Renal cortical epithelial cell (primary cell): Measurements from ENCODE around the gene MYEF2. TPM values are rescaled to one million over a fixed set of nuclear protein-coding genes. Genes with fewer than 3 reads are reported as not detected.

Experiments
- DNase-seq: peaks from one replicate; pipeline ENCODE4 v3.0.0-alpha.2; 2011; ENCODE audit warnings: low read depth
- total RNA-seq: library from RNA; depleted of rRNA; stranded (reverse); fragments of >200 nt; gene quantifications from 2 replicates; pipeline ENCODE4 v1.2.3, GENCODE V29; 2014

MYEF2 gene, protein sequence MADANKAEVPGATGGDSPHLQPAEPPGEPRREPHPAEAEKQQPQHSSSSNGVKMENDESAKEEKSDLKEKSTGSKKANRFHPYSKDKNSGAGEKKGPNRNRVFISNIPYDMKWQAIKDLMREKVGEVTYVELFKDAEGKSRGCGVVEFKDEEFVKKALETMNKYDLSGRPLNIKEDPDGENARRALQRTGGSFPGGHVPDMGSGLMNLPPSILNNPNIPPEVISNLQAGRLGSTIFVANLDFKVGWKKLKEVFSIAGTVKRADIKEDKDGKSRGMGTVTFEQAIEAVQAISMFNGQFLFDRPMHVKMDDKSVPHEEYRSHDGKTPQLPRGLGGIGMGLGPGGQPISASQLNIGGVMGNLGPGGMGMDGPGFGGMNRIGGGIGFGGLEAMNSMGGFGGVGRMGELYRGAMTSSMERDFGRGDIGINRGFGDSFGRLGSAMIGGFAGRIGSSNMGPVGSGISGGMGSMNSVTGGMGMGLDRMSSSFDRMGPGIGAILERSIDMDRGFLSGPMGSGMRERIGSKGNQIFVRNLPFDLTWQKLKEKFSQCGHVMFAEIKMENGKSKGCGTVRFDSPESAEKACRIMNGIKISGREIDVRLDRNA
- total RNA-seq, result 20.5 and 44.5 TPM in 2 replicates

DNA sequence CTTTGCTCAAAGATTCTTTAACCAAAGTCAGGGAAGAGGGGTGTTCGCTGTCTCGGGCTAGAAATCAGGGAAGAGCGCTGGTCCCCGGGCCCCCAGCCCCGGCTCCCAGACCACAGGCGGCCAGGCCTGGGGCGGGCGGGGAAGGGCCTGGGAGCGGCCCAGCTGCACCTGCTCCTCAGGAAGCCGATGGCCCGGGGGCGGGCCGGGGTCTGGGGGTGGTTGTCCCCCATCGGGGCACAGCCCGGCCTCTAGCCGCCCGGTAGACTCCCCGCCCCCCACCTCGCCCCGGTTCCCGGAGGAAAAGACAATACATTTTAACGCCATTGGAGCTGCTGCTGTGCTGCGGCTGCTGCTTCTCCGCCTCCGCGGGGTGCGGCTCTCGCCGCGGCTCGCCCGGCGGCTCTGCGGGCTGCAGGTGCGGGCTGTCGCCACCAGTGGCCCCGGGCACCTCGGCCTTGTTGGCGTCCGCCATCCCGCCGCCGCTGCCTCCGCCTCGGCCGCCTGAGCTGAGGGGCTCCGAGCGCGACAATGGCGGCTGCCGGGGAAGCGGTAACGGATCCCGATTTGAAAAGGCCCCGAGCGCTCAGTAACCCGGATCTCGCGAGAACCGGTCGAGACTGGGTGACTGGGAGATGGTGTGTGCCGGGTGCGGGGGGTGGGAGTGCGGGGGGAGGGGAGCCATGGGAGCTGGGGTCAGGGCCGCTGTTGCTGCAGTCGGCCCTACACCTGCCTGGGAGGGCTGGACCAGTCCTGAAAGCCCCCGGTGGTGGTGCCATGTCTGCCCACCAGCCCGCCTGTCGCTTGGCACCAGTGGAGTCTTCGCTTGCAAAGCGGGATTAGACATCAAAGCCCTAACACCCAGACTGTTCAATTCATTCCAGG lies at the start of gene MYEF2:
Gene MYEF2, minus strand, starts transcription at position 530 of the 882 bp plus-strand sequence. Its CDS starts 58 bp downstream, at position 472.
- peak; percentile 58 for DNase-seq

DNA sequence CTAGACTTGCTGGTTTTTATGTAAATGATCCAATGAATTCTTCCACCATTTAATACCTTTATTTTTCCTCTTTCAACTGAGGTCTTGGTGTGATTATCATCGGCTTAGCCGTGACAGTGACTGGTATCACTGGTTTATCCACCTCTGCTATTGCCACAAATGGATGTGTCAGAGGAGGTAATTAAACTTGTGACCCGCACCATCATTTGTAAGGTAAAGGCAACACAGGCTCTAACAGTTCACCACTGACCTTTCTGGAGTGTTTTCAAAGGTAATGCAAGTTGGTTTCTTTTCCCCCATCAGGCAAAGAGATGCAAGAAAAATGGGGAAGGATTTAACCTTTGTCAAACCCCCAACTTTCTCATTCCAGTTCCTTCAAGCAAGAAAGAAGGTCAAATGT lies 47.7 kb upstream of the MYEF2 start:
- DNase-seq, result no peak

DNA sequence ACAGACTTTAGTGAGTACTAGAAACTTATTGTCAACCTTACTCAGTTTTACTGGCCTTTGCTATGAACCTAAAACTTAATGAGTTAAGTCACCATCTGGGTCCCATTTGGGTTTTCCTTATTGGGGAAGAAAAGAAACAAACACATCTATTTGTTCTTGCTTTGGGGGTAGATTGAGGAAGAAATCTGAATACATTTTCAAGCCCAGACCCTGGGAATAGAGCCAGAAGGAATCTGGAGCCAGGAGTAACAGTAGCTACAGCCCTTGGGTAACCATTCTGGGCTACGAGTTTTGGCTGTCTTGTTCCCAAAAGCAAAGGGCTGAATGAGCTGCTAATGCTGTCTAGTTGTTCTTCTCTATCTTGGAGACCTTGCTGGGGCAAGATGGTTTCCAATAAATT lies 44.5 kb upstream of the MYEF2 start:
- DNase-seq, result peak; percentile 36

GRCh38 chr15:48221885-48222284 lies 43.8 kb upstream of the MYEF2 start:
- DNase-seq, result peak; percentile 87

GRCh38 chr15:48221261-48221660 lies 43.2 kb upstream of the MYEF2 start:
- peak; percentile 59 for DNase-seq

- DNase-seq, result peak; percentile 91
These were observed 27.9 kb upstream of the MYEF2 start, which contains the start of gene SLC12A1 for GRCh38 chr15:48205981-48206380. Gene SLC12A1 (plus strand): TSS chr15:48206302. CDS start chr15:48207720, 1,418 bp downstream.

GRCh38 chr15:48202068-48202467 lies 24.0 kb upstream of the MYEF2 start:
- no peak for DNase-seq

GRCh38 chr15:48191574-48192225 lies 13.6 kb upstream of the MYEF2 start, which contains the start of gene CTXN2:
Gene CTXN2 (plus strand): TSS chr15:48191665. CDS start chr15:48201301, 9,636 bp downstream.
- peak; percentile 36 for DNase-seq

GRCh38 chr15:48190932-48191573 lies 13.0 kb upstream of the MYEF2 start:
- DNase-seq, result peak; percentile 62

GRCh38 chr15:48186271-48186670 lies 8.2 kb upstream of the MYEF2 start:
- DNase-seq, result no peak

DNA sequence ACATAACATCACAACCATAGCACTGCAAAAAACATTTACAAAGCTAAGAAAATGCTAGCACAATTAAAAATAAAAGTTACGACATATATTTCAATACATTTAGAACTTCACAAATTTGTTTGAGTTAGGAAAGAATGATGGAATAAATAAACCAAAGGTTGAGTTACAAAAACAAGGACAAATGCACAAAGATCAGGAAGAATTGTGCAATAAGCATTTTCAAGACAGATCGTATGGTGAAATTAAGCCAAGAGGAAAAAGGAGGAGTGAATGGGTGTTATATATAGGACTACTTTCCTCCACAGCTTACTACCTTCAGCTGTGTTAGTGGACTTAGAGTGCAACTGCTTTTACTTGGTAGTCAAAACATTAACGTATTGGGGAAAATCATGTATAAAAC lies 7.4 kb upstream of the MYEF2 start:
- DNase-seq, result no peak

- no peak for DNase-seq
These were observed 4.7 kb upstream of the MYEF2 start for GRCh38 chr15:48182749-48183148.

DNA sequence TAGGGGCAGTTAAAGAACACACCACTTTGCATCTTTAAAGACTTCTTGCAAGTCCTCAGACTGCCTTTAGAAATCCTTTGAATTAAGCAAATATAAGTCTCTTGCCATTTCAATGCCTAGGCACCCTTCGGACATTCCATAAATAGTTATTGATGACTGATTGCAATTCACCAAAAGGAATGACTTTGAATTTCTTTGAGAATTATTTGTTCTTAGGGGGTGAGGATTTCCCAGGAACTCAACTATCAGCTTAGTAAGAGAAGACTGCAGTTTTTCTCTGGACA lies 495 bp upstream of the MYEF2 start:
- peak; percentile 6 for DNase-seq

DNA sequence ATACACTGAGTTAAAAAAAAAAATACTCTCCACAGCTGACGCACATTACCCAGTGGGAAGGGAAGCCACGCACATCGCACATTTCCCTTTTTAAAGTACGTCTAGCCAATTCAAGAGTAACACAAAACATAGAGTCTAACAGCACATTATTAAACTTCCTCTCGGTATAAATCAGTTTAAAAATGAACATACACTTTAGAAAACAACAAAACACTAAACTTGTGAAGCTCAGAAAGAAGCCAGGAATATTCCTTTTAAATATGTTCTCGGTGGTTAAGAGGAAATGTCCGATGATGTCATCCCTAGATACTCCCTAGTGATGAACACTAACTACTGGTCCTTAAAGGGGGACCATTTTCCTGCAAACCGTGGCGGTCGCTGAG lies 721 bp downstream of the MYEF2 start:
- DNase-seq, result peak; percentile 69

- DNase-seq, result peak; percentile 37
These were observed 1.1 kb downstream of the MYEF2 start for GRCh38 chr15:48176957-48177356.

DNA sequence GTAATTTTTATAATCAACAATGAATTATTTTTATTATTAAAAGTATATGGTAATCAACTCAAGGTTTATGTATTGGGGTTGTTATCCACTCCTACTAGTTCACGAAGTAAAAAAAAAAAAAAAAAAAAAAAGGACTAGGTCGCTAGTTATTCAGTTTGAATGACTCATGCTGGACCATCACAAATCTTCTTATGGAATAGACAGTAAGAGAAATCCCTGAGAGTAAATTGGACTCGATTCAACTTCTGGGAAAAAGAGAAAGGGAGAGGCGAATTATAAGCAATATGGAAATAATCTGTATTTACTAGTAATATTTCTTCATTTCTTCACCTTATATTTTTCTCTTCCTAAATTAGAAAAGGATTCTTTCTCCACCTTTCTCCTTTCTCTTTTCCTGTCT lies 2.0 kb downstream of the MYEF2 start:
- peak; percentile 10 for DNase-seq

DNA sequence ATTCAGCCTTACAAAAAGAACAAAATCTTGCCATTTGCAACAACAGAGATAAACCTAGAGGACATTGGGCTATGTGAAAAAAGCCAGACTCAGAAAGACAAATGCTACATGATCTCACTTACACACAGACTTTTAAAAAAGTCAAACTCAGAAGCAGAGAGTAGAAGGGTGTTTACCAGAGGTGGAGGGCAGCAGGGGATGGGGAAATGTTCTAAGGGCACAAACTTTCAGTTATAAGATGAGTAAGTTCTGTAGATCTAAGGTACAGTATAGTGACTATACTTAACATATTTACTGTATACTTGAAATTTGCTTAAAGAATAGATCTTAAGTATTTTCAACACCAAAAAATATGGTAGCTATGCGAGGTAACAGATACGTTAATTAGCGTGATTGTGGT lies 3.0 kb downstream of the MYEF2 start:
- DNase-seq, result no peak

DNA sequence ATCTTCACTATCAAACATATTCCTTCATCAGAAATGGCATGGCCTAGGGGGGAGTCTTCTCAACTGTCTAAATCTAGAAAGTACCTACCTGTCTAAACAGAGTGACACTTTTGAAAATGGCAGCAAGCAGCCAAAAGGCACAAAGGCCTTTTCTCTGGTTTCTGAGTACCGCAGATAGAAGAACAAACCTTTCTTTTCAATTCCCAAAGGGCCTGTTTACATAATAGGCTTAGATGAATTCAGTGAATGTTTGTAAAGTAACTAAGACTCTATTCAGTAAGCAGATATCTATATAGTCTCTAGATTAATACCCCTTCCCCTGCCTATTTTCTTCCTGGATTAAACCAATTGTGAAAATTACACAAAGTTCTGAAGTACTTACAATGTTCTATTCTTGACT lies 7.1 kb downstream of the MYEF2 start:
- no peak for DNase-seq

DNA sequence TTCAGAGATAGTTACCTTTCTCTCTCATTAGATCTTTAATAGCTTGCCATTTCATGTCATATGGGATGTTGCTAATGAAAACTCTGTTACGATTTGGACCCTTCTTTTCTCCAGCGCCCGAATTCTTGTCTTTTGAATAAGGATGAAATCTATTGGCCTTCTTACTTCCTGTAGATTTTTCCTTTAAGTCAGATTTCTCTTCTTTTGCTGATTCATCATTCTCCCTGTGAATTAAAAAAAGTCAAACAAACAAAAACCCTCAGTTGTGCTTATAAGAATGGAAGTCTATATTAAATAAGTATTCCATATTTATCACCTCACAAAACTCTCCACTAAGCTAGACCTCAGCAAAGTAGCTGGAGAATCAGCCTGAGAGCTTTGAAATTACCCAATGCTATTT lies 9.5 kb downstream of the MYEF2 start:
- DNase-seq, result no peak

- no peak for DNase-seq
These were observed 24.6 kb downstream of the MYEF2 start for GRCh38 chr15:48153526-48153925.

DNA sequence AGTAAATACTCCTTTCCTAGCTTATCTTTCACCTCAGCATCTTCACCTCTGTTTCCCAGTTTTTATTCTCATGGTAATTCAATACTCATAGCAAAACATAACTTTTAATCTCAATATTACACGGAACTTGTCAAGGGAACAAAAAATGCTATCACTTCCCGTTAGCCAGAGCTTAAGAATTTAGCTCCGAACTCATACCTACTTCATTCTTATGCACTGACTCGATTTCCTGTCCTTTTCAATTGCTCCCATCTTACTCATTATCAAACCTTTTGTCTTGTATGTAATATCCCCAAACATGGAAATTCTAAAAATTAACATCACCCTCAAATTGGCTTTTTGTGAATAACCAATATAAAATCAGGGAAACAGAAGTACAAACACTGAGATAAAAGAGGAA lies 28.2 kb downstream of the MYEF2 start:
- peak; percentile 34 for DNase-seq
